Subcutaneous abdominal adipose tissue (tissue), 5 donors: ENCODE results near the gene CETN1.

Experiments
- H3K27ac ChIP-seq: one replicate; pipeline ENCODE4 v1.7.0; 2013; ENCODE audit warnings: low read depth, mild to moderate bottlenecking, inconsistent platforms, low read length, moderate library complexity
- H3K27me3 ChIP-seq, 5 donors: one replicate each; pipeline ENCODE4 v1.7.0; 2013; ENCODE audit warnings: low read length in 5 of 5, inconsistent platforms in 1 of 5; ENCODE audit not compliant: control insufficient read depth in 5 of 5, insufficient read depth in 4 of 5
- H3K36me3 ChIP-seq, 5 donors: one replicate each; pipeline ENCODE4 v1.7.0; 2013; ENCODE audit warnings: low read length in 5 of 5; ENCODE audit not compliant: control insufficient read depth in 5 of 5, insufficient read depth in 5 of 5
- H3K4me1 ChIP-seq, 5 donors: one replicate each; pipeline ENCODE4 v1.7.0; 2013; ENCODE audit warnings: low read length in 5 of 5, mild to moderate bottlenecking in 3 of 5, moderate library complexity in 1 of 5; ENCODE audit not compliant: control insufficient read depth in 5 of 5, insufficient read depth in 5 of 5
- H3K4me3 ChIP-seq, 5 donors: one replicate each; pipeline ENCODE4 v1.7.0; 2013; ENCODE audit warnings: low read length in 5 of 5, low read depth in 1 of 5
- H3K9ac ChIP-seq, 5 donors: one replicate each; pipeline ENCODE4 v1.7.0; 2013; ENCODE audit warnings: low read length in 5 of 5, mild to moderate bottlenecking in 4 of 5, moderate library complexity in 3 of 5
- H3K9me3 ChIP-seq, 5 donors: one replicate each; pipeline ENCODE4 v1.7.0; 2013; ENCODE audit warnings: low read length in 5 of 5; ENCODE audit not compliant: control insufficient read depth in 5 of 5
- donor health status: healthy.
- donor health status: healthy.
- donor health status: healthy.
- donor health status: healthy.
- donor health status: healthy.

Gene CETN1

GRCh38 chr18:574865-575645 is 5.1 kb upstream of the CETN1 start:
- no peak overlapping the region for H3K9ac ChIP-seq

GRCh38 chr18:576924-577323 is 3.3 kb upstream of the CETN1 start:
- Histone ChIP-seq H3K4me1 (peaks cover 0 to 13% (median 5%) of the 10 kb centered on the region in 5 donors), H3K9ac (no peak overlapping the region), H3K9me3 (no peaks in the 10 kb centered on the region), H3K27me3 (no peaks in the 10 kb centered on the region), H3K4me3 (no peak overlapping the region), H3K27ac (no peak overlapping the region), H3K36me3 (no peaks in the 10 kb centered on the region)

More at GRCh38 chr18:574865-575645, 5.1 kb upstream of the CETN1 start:
- Histone ChIP-seq H3K9me3 (no peaks in the 10 kb centered on the region), H3K27me3 (no peaks in the 10 kb centered on the region), H3K4me1 (peaks cover 0 to 13% (median 5%) of the 10 kb centered on the region in 5 donors), H3K36me3 (no peaks in the 10 kb centered on the region), H3K4me3 (no peak overlapping the region), H3K27ac (no peak overlapping the region)

- Histone ChIP-seq H3K36me3 (no peaks in the 10 kb centered on the region), H3K4me3 (no peak overlapping the region), H3K9me3 (no peaks in the 10 kb centered on the region), H3K4me1 (peaks cover 0 to 16% (median 8%) of the 10 kb centered on the region in 5 donors), H3K27me3 (no peaks in the 10 kb centered on the region), H3K27ac (no peak overlapping the region), H3K9ac (no peak overlapping the region)
Measured at GRCh38 chr18:577643-578375, 2.4 kb upstream of the CETN1 start.

GRCh38 chr18:579238-579637 is 942 bp upstream of the CETN1 start:
- H3K27ac ChIP-seq = no peak overlapping the region
- peaks cover 0 to 12% (median 8%) of the 10 kb centered on the region in 5 donors for H3K4me1 ChIP-seq
- no peak overlapping the region for H3K4me3 ChIP-seq
- peaks cover 0 to 5% (median 3%) of the 10 kb centered on the region in 5 donors for H3K9me3 ChIP-seq
- H3K36me3 ChIP-seq = no peaks in the 10 kb centered on the region
- no peak overlapping the region for H3K9ac ChIP-seq
- H3K27me3 ChIP-seq = no peaks in the 10 kb centered on the region

GRCh38 chr18:581096-581495 is 916 bp downstream of the CETN1 start:
- peaks cover 0 to 4% (median 2%) of the 10 kb centered on the region in 5 donors for H3K4me1 ChIP-seq
- no peak overlapping the region for H3K9ac ChIP-seq
- H3K4me3 ChIP-seq = no peak overlapping the region
- no peaks in the 10 kb centered on the region for H3K27me3 ChIP-seq
- H3K36me3 ChIP-seq = no peaks in the 10 kb centered on the region
- H3K27ac ChIP-seq = no peak overlapping the region
- peaks cover 0 to 11% (median 4%) of the 10 kb centered on the region in 5 donors for H3K9me3 ChIP-seq

GRCh38 chr18:582465-582864 is 2.3 kb downstream of the CETN1 start:
- H3K36me3 ChIP-seq = no peaks in the 10 kb centered on the region
- no peaks in the 10 kb centered on the region for H3K27me3 ChIP-seq
- H3K4me1 ChIP-seq = peaks cover 0 to 4% (median 2%) of the 10 kb centered on the region in 5 donors
- no peak overlapping the region for H3K4me3 ChIP-seq
- H3K9ac ChIP-seq = no peak overlapping the region
- peaks cover 0 to 11% (median 4%) of the 10 kb centered on the region in 5 donors for H3K9me3 ChIP-seq
- no peak overlapping the region for H3K27ac ChIP-seq

GRCh38 chr18:595068-595467 is 14.9 kb downstream of the CETN1 start:
- Histone ChIP-seq H3K27ac (no peak overlapping the region), H3K9ac (no peak overlapping the region), H3K9me3 (peaks cover 0 to 10% (median 3%) of the 10 kb centered on the region in 5 donors), H3K4me1 (peaks cover 0 to 4% (median 0%) of the 10 kb centered on the region in 5 donors), H3K27me3 (peaks cover 0 to 7% (median 3%) of the 10 kb centered on the region in 5 donors), H3K4me3 (no peak overlapping the region), H3K36me3 (no peaks in the 10 kb centered on the region)

GRCh38 chr18:595571-595970 is 15.4 kb downstream of the CETN1 start:
- Histone ChIP-seq H3K27ac (no peak overlapping the region), H3K4me3 (no peak overlapping the region), H3K27me3 (peaks cover 0 to 7% (median 3%) of the 10 kb centered on the region in 5 donors), H3K9me3 (peaks cover 0 to 5% (median 0%) of the 10 kb centered on the region in 5 donors), H3K4me1 (peaks cover 0 to 4% (median 0%) of the 10 kb centered on the region in 5 donors), H3K36me3 (no peaks in the 10 kb centered on the region), H3K9ac (no peak overlapping the region)

GRCh38 chr18:596288-596881 is 16.2 kb downstream of the CETN1 start:
- Histone ChIP-seq H3K27ac (no peak overlapping the region), H3K9me3 (no peaks in the 10 kb centered on the region), H3K4me1 (peaks cover 0 to 4% (median 0%) of the 10 kb centered on the region in 5 donors), H3K36me3 (no peaks in the 10 kb centered on the region), H3K4me3 (no peak overlapping the region), H3K9ac (no peak overlapping the region), H3K27me3 (peaks cover 0 to 7% (median 3%) of the 10 kb centered on the region in 5 donors)
